GM19455 (cell line): Measurements from ENCODE around the gene PNMA6E.

ENCODE experiments used
- ATAC-seq: cut with Tn5 transposase; IDR thresholded peaks from one replicate; pipeline ENCODE4 v1.9.1; 2021; ENCODE audit not compliant: unreplicated experiment

The PNMA6E gene

DNA sequence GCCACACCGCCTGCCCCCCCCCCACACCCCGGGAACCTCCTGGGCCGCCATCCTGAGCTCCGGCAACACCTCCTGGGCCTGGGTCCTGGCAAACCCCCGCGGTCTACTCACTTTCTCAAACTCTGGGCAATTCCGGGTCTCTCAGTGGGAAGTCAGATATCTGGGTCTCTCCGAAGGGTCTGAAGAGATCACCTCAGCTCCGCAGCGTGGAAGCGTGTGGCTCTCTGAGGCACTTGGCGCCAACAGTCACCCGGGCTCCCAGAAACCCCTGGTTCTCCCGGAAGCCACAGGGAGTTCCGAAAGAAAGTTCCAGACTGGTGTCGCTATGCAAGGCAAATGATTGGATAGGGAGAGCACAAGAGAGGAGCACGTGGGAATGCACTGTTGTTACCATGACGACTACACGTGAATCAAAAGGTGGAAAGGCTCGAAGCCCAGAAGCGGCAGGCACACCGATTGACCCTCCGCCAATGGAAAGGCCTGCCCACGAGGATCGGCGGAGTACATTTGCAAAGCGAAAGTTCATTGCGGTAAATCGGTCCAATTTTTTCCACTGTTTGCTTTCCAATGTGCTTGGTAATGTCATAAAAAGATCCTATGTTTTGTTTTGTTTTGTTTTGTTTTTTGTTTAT lies at the start of gene PNMA6E:
PNMA6E (minus strand) TSS at position 218 of the 632 bp plus-strand sequence. CDS start 2,501 bp downstream, outside the sequence.
- ATAC-seq = no peak

DNA sequence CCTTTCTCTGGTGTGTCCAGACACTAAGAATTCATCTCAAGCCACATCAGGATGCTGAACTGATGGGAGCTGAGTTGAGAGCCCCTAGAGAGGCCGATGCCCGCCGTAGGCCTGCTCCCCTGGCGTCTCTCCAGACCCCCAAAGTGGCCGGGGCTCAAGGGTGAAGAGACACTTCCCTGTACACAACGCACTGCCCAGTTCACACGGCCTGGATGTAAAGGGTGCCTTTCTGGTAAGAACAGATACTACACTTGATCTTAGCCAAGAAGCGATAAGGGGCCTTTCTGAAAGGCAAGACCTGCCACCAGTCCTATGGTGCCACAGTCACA lies 49.8 kb upstream of the PNMA6E start:
- no peak for ATAC-seq

DNA sequence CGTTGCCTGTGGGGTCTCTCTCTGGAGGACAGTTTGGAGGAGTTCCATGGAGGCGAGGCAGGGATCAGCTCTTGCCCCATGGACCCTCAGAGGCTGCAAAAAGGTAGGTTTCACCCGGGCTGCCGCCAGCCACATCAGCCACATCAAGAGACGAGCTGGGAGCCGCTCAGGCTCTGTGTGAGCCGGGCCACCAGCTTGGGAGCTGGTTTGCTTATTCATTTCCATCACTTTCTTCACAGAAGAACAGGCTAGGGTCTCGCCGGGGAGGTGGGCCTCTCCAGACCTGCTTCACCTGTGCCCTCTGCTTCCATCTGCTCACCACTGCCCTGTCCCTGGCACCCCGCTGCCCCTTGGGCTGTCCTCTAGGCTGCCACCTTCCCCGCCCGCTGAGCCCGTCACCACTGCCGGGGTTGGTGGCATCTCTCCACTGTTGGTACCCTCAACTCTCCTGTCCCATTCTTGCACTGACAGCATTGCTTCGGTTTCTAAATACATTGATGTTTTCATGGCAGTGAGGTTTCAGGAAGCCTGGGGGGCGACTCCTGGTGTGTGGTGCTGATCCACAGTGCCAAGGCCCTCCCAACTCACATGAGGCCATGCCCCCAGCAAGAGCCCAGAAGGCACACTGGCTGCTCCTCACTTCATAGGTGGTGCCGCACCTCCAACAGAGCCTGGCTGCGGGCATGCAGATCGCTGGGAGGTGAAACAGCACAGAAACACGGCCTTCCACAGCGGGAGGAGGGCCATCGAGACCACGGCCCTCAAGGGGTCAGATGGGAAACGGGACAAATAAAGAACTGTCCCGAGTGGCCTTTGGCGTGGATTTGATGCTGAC lies 49.2 kb upstream of the PNMA6E start:
- no peak for ATAC-seq

DNA sequence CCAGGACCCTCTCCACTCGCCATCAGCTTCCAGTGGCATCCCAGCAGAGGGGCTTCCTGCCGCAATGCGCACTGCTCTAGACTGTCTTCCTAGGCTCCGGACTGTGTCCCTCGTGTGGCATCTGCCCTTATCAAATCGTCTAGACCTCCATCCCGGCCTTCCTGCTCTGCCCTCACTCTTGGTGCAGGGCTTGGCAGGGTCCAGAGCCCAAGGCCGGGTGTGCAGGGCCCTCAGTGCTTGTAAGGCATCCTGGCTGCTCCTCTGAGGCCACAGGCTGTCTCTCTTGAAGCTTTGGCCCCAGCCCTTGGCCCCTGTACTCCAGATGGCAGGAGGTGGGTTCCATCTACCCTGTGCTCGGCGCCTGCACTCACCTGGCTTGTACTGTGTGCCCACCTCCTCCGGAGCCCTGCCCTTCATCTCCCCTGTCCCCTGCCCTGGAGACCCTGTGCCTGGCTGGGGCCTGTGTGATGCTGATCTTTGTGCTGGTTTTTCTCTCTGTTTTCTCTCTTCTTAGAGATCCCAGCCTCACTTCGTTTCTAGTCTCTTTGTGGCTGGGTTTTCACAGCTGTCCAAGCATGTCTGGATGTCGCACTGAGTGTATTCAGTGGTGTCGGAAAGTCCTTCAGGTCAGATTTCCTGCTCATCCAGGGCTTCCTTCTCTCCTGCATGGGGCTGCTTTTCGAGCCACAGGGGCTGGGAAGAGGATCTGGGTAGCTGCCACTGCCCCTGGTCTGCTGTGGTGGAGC lies 48.4 kb upstream of the PNMA6E start:
- ATAC-seq = no peak

DNA sequence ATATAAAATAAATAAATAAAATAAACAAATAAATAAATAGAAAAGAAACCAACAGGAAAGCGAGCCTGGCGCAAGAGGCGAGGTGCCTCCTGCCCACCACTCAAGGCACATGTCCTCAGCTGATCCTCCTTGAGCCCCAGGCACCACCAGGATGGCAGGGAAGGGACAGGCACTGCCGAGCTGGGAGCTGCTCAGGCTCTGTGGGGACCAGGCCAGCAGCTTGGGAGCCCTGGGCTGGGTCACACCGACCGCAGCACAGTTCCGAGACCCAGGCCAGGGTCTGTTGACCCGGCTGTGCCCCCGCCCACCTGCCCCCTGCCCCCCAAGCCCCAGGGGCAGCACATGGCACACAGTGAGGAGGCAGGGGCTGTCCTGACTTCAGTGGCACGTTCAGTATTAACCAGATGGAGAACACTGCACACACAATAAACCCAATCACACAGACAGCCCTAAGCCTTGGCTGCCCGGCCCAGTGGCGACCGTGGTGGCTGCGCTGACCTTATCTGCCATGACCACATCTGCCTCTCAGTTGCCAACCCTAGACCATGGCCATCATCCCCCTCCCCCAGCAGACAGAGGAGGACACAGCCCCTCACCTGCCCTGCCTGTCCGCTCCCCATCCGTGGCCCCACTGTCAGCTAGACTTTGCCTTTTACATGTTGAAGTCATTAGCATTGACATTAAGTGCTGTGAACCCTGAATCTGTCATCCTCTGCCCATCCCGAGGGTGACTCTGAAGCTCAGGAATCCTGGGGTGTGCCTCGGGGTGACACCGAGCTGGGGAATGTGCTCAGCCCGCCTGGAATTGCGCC lies 47.6 kb upstream of the PNMA6E start:
- no peak for ATAC-seq

DNA sequence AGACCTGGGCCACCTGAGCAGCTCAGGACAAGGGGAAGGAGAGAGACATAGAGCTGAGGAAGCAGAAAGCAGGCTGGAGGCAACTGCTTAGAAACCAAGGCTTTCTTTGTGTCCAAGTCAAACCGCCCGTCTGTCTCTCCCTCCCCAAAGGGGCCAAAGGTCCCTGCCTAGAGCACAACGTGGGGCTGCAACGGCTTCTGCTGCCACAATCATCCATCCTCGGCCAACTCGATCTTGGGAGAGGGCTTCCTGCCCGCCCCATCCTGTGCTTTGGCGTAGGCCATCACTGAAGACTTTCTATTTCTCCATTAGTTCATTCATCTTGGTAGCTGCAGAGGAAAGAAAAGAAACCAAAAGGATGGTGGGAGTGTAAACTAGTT lies 46.4 kb upstream of the PNMA6E start:
- ATAC-seq = no peak

DNA sequence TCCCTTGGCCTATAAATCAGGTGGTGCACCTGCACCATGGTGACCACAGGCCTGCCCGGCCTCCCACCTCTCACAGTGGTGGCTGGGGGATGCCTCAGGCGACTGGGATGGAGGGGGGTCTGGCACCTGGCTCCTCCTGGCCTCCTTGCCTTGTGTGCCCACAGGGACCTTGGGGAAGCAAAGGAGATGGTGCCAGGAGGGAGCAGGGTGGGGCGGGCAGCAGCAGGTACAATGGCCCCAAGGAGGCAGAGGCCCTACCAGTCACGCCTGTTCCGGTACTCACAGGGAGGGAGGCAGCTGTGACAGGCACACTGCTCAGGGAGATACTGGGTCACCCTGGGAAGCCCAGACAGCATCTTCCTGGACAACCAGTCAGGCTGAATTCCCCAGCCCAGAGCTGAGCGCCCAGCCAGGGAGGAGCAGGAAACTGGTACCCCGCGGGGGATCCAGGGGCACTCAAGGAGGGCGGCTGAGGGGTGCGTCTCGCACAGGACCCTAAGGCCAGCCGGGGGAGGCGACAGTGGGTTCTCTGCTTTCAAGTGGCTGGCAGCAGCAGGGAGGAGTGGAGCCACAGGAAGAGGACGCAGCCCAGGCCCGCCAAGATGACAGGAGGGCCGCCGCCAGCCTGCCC lies 45.9 kb upstream of the PNMA6E start:
- ATAC-seq = no peak

DNA sequence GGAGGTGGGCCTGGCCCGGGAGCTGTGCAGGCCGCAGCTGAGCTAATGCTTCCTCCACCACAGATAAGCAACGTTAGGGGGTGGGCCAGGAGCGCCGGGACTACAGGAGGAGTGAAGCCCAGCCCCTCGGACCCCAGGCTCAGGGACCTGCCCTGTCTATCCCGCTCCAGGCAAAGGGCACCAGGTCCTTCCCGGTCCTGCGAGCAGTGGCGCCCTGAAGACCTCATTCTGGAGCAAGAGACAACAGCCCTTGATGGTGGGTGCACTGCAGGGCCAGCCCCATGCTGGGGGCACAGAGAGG lies 45.4 kb upstream of the PNMA6E start:
- ATAC-seq = no peak

DNA sequence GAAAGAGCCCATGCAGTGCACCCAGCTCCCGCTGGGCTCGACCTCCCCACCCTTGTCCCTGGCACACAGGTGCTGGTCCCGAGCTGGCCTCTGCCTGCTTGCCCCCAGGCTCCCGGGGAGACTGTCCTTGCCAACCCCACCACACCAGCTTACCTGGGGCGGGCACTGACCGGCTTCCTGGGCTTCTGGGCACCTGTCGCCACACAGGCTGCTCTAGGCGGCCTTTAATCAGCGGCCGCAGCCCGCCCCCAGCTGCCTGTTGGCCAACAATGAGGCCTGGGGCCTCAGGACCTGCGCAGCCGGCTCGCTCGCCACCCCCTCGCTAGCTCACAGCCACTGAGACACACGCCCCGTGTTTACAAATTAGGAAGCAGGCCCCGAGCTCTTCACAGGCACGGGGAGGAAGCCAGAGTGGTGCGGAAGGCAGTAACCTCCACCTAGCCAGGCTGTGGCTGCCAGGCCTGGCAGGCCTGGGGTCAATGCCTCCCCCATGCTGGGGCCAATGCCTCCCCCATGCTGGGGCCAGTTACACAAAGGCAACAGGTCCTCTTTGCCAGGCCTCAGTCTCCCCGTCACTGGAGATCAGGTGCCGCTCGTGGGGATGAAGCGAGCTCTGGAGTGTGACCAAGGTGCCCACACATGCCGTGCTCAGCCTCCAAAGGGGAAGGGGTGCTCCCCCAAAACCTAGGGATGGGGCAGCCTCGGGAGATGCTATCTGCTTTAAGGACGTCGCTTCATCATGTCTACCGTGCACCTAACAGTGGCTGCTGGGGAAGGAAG lies 44.9 kb upstream of the PNMA6E start, which contains the start of gene TREX2:
TREX2 (minus strand) TSS at position 201 of the 780 bp plus-strand sequence. CDS start 626 bp downstream, outside the sequence.
- ATAC-seq = no peak

DNA sequence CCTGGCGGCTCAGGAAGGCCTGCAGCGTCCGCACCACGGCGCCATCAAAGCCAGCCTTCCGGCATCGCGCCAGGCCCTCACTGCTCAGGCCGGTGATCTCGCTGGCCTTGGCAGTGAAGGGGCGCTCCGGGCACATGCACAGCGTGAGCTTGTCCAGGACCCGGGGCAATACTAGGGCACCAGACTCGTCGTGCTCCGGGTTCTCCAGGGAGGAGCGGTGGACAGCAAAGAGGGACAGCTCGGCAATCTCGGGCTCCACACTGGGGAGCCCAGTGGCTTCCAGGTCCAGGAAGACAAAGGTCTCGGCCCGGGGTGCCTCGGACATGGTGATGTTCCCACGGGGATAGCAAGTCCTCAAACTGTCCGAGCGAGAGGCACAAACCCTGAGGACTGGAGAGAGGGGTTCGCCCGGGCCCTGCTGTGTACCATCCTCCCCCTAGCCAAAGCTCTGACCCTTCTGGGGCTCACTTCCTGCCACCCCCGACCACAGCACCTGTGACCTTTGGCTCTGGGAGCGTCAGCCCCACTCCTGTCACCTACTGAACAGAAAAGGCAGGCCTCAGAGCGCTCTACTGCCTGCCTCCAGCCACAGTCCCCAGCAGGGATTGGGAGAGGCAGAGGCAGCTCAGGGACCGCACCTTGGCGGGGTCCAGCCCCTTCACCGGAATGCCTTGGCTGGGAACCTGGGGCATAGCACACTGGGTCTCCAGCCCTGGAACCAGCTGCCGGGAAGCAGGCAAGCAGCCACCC lies 44.1 kb upstream of the PNMA6E start:
- ATAC-seq = no peak

DNA sequence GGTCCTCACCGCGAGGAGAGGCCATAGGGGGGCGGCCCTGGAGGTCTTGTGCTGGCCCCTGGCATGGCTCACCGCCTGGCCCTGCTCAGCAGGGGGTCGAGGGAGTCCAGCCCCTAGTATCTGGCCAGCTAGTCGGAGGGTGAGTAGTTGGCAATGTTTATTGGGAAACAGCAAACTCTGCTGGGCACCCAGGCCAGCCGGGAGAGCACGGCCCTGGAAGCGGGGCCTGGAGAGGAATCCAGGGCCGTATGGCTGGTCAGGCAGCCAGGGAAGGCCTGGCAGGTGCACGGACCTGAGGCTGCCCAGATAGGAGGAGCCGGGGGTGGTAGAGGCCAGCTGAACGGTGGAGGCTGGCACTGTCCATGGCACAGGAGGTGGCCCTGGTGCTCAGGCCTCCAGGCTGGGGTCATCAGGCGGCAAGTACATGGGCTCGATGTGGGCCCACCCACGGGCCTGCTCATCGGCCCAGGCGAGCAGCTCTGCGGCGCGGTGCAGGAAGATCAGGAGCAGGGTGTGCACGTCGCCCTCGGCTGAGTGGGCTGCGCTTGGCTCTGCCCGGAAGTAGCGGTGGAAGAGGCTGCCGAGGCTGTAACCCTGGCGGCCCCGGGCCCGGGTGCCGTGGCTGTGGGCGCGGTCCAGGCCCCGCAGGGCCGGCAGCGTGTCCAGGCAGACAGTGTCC lies 43.3 kb upstream of the PNMA6E start:
- no peak for ATAC-seq

DNA sequence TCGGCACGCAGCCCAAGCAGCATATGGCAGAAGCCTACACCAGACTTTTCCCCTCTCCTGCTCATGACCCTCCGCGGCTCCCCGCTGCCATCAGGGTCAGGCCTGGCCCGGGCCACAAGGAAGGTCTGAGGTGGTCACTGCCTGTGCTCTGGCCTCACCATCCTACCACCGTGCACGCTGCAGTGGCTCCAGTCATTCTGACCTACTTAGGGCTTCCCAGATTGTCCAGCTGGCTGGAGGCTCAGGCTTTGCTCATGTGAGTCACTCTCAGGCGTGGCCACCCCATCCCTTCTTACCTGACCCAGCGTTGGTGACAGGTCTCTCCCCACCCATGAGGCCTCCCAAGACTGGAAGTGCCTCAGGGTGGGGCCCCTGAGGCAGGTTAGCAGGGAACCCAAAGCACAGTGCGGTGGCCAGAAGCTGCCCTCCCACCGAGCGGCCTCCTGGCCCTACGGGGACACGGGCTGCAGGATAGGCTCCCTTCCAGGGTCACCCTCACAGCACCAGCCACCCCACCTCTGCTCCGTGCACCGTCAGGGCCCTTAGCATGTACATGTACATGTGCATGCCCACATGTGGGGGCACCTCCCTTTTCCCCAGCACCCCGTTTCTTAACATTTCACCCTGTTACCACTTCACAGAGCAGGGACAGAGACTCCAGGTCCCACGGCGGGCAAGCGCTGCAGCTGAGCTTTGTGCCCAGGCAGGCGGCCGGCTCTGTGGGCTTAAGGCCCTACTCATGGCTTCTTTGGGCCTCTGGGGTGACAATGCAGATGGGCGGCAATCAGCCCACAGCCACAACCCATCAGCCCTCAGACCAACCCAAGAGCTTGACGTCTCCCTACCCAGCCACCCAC lies 42.6 kb upstream of the PNMA6E start:
- ATAC-seq = no peak

DNA sequence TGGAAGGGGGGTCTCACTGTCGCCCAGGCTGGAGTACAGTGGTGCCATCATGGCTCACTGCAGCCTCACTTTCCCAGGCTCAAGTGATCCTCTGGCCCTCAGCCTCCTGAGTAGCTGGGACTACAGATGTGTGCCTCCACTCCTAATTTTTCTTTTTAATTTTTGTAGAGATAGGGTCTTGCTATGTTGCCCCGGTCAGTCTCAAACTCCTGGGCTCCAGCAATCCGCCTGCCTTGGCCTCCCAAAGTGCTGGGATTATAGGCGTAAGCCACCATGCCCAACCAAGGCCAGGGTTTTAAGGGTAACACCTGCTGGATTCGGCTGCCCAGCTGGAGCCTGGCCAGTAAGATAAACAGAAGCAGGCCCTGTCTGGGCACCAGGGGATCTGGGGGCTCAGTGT lies 41.3 kb upstream of the PNMA6E start:
- ATAC-seq = no peak

DNA sequence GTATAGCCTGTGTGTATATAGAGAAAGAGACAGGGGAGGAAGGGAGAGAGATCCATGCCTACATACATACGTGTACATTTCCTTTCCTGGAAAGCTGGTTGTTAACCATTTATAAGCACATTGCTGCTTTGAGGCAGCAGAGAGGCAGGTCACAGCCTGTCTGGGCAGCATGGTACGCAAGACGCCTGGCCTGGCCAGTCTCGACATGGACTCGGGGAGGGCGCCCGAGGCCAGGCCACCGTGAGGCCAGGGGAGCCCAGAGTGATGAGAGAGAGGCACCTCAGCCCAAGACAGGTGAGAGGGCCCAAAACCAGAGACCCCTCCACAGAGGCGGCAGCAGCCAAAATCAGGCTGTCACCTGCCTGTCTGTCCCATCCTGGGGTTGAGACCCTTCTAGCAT lies 40.8 kb upstream of the PNMA6E start:
- no peak for ATAC-seq

DNA sequence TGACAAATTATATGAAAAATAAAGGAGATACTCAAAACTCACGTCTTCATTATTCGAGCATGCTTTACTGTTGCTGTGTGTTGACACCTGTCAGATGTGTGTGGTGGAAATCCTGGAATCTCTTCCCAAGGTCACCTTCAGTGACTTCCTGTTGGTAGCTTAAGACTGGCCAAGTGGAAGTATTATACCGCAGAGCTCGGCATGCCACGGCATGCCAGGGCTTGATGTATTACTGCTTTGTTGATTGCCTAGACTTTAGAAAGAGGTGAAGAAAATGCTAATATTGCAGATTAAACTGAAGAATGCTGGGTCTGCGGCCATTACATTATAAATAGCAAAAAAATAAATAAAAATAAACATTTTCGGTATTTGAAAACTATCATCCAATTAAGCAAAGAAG lies 40.1 kb upstream of the PNMA6E start:
- ATAC-seq = no peak

DNA sequence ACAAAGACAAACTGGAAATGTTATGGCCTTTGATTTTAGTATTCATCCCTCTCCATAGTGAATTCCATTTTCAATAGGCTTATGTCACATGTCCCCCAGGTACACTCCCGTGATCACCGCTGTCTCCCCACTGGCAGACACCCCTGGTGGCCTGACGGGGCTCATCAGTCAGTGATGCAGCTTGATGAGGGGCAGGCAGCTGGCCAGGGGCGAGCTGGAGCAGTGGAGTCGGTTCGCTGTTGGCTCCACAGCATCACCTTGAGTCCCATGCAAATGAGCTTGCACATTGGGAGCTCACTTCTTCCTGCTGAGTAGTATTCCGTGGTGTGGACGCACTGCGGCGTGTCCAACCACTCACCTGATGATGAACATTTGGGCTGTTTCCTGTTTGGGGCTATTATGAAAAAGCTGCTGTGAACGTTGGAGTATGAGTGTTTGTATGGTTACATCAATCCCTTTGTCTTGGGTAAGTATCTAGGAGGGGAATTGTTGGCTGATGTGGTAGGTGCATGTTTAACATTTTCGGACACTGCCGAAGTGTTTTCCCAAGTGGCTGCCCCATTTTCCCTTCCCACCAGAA lies 39.5 kb upstream of the PNMA6E start:
- no peak for ATAC-seq

DNA sequence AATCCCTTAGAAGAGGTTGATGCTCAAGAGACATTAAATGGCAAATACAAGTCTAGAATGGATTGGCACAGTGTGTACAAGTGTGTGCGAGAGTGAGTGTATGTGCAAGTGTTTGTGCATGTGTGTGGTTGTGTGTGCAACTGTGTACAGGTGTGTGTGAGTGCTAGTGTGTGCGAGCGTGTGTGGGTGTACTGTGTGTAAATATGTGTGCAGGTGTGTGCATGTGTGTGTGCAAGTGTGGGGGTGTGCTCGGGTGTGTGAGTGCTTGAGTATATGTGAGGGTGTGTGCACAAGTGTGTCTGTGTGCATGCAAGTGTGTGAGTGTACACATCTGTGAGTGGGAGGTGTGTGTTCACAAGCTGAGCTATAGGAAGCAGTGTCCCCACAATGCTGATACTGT lies 38.8 kb upstream of the PNMA6E start:
- ATAC-seq = no peak

DNA sequence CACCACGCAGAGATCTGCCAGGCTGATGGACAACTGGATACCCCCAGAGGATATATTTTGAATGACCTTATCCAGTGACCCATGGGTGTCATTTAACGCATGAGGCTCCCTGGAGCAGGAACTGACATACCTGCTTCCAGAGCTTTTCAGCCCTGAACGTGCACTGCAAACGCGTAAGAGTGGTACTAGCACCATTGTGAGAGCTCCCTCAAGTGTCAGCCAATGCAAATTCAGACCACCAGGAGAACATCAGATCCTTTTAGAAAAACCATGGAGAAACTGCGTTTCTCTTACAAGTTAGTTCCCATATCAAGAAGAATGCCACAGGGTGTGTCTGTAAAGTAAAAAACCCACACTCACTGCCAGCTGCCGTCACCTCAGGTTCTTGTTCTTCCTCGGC lies 37.4 kb upstream of the PNMA6E start:
- ATAC-seq = no peak
